ENCODE results near the gene HIVEP3.

Gene HIVEP3

GRCh38 chr1:41872074-41872473, 46.6 kb downstream of the HIVEP3 start:
- no peaks in the 10 kb centered on the region for H3K36me3 ChIP-seq (ENCODE audit: control insufficient read depth, insufficient read depth, low read length)
- H3K4me1 ChIP-seq (ENCODE audit: control insufficient read depth, insufficient read depth, low read length), result peaks cover 57% of the 10 kb centered on the region
- H3K27me3 ChIP-seq (ENCODE audit: control insufficient read depth, insufficient read depth, low read length), result no peaks in the 10 kb centered on the region
- no peak overlapping the region for H3K9ac ChIP-seq (ENCODE audit: low read depth, low read length)
- H3K27ac ChIP-seq (ENCODE audit: low read depth, low read length), result no peak overlapping the region
- H3K4me3 ChIP-seq (ENCODE audit: low read depth, low read length), result no peak overlapping the region
- H3K9me3 ChIP-seq (ENCODE audit: control insufficient read depth, insufficient read depth, low read length), result no peaks in the 10 kb centered on the region

DNA sequence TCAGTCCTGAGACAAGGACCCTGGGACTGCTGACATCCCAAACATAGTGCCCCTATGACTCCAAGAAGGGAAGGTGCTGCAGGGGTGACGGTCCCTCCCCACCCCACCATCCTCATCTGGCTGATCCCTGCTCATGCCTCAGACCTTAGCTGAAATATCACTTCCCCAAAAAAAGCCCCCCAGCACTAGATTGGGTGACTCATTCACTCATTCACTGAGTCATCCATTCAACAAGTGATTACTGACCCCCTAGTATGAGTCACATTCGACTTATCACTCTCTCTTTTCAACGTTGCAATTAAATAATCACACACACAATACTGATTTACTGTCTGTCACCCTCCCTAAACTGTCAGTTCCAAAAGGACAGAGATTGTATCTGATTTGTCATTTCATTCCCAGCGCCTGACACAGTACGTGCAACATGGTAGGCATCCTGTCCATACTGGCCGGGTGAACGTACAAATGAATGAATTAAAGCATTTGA, 48.6 kb downstream of the HIVEP3 start:
- Histone ChIP-seq H3K27ac (ENCODE audit: low read depth, low read length) (peak overlapping the region; percentile 72), H3K36me3 (ENCODE audit: control insufficient read depth, insufficient read depth, low read length) (no peaks in the 10 kb centered on the region), H3K9ac (ENCODE audit: low read depth, low read length) (no peak overlapping the region), H3K4me1 (ENCODE audit: control insufficient read depth, insufficient read depth, low read length) (peaks cover 48% of the 10 kb centered on the region), H3K9me3 (ENCODE audit: control insufficient read depth, insufficient read depth, low read length) (no peaks in the 10 kb centered on the region), H3K27me3 (ENCODE audit: control insufficient read depth, insufficient read depth, low read length) (no peaks in the 10 kb centered on the region), H3K4me3 (ENCODE audit: low read depth, low read length) (no peak overlapping the region)

DNA sequence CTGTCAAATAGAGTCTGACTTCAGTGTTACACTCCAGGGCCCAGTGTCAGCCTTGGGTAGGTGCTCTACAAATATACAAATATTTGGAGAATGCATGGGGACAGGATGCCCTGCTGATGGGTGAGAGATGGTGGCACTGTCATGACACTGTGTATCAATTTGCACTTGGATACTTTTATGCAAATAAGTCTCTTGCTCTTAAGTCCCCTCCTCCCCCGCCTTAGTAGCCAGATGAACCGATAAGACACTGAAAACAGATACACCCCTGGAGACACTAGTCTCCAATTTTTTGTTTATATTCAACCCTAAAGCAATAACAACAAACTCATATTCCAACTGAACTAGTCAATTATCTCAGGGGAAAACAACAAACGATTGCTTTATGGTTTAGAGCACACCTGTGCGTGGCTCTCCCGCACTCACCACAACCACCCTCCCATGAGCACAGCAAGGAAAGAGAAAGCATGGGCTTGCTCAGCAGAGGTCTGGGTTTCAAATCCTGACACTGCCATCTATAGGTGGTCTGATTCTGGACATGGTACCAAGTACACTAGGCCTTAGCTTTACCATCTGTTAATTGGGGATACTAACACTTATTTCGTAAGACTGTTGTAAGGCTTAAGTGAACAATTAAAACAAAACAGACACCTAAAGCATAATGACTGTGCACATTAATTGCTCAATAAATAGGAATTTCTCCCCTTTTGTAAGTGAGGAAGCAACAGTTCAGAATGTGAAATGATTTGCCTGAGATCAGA, 50.3 kb downstream of the HIVEP3 start:
- Histone ChIP-seq H3K36me3 (ENCODE audit: control insufficient read depth, insufficient read depth, low read length) (no peaks in the 10 kb centered on the region), H3K4me1 (ENCODE audit: control insufficient read depth, insufficient read depth, low read length) (peaks cover 31% of the 10 kb centered on the region), H3K9me3 (ENCODE audit: control insufficient read depth, insufficient read depth, low read length) (no peaks in the 10 kb centered on the region), H3K27ac (ENCODE audit: low read depth, low read length) (no peak overlapping the region), H3K27me3 (ENCODE audit: control insufficient read depth, insufficient read depth, low read length) (no peaks in the 10 kb centered on the region), H3K9ac (ENCODE audit: low read depth, low read length) (no peak overlapping the region), H3K4me3 (ENCODE audit: low read depth, low read length) (no peak overlapping the region)

DNA sequence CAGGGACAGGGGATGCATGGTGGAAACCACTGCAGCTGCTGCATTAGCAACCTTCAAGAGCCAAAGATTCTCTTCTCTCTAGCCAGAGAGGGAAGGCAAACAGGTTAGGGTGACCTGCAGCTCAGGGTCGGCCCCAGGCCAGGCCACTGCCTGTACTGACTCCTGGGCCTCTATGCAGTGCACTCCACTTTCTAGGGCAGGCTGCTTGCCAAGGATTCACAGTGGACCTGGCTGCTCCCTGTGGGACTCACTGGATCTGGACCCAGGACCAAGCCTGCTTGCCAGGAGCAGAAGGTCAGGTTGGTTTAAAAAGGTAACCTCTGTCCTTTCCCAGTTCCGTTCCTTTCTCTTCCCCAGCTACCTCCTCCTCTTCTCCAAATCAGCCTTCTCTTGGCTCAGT, 52.4 kb downstream of the HIVEP3 start:
- no peak overlapping the region for H3K27ac ChIP-seq (ENCODE audit: low read depth, low read length)
- H3K9ac ChIP-seq (ENCODE audit: low read depth, low read length), result no peak overlapping the region
- no peaks in the 10 kb centered on the region for H3K27me3 ChIP-seq (ENCODE audit: control insufficient read depth, insufficient read depth, low read length)
- no peak overlapping the region for H3K4me3 ChIP-seq (ENCODE audit: low read depth, low read length)
- no peaks in the 10 kb centered on the region for H3K36me3 ChIP-seq (ENCODE audit: control insufficient read depth, insufficient read depth, low read length)
- H3K4me1 ChIP-seq (ENCODE audit: control insufficient read depth, insufficient read depth, low read length), result peaks cover 46% of the 10 kb centered on the region
- H3K9me3 ChIP-seq (ENCODE audit: control insufficient read depth, insufficient read depth, low read length), result no peaks in the 10 kb centered on the region

DNA sequence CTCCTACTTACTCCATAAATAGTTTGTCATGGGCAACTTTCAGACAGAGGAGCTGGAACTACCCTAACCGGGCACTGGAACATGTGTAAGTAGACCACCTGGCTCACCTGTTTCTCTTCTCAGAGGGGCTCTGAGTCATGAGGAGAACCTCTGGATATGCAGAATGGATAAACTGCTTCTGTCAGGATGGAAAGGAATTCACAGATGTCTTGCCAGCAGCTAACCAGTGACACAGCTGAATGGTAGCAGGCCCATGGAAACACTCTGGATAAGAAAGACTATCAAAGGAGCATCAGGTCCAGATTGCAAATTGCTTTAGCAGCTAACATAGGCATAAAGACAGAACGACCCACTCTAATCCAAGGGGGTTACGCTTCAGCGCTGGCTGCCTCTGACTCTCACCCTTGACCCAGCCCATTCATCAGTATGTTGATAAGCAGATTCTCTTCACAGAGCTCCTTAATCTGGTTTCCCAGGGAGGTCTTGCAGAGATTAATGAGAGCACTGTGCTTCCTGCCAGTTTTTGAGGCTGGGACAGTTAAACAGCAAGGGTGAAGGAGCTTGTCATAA, 54.2 kb downstream of the HIVEP3 start:
- Histone ChIP-seq H3K4me3 (ENCODE audit: low read depth, low read length) (no peak overlapping the region), H3K27ac (ENCODE audit: low read depth, low read length) (no peak overlapping the region), H3K4me1 (ENCODE audit: control insufficient read depth, insufficient read depth, low read length) (peaks cover 32% of the 10 kb centered on the region), H3K36me3 (ENCODE audit: control insufficient read depth, insufficient read depth, low read length) (no peaks in the 10 kb centered on the region), H3K9ac (ENCODE audit: low read depth, low read length) (no peak overlapping the region), H3K9me3 (ENCODE audit: control insufficient read depth, insufficient read depth, low read length) (no peaks in the 10 kb centered on the region), H3K27me3 (ENCODE audit: control insufficient read depth, insufficient read depth, low read length) (no peaks in the 10 kb centered on the region)

DNA sequence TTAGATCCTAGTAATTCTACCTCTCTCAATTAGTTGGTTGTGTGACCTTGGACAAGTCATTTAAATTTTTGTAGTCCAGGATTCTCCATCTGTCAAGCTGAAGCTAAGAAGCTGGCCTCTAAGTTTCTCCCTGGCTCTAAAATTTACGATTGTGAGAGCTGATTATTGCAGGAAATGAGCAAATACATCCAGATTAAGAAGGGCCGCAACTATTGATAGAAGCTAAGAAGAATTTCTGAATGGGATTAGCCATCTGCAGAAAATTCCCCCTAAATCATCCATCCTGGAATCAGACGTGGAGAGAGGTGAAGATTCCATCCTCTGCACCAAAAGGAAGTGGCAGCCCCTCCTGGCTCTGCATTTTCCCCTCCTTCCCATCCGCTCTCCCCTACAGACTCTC, 55.0 kb downstream of the HIVEP3 start:
- Histone ChIP-seq H3K27ac (ENCODE audit: low read depth, low read length) (no peak overlapping the region), H3K4me3 (ENCODE audit: low read depth, low read length) (no peak overlapping the region), H3K9me3 (ENCODE audit: control insufficient read depth, insufficient read depth, low read length) (no peaks in the 10 kb centered on the region), H3K36me3 (ENCODE audit: control insufficient read depth, insufficient read depth, low read length) (no peaks in the 10 kb centered on the region), H3K4me1 (ENCODE audit: control insufficient read depth, insufficient read depth, low read length) (peaks cover 24% of the 10 kb centered on the region), H3K27me3 (ENCODE audit: control insufficient read depth, insufficient read depth, low read length) (no peaks in the 10 kb centered on the region), H3K9ac (ENCODE audit: low read depth, low read length) (no peak overlapping the region)

GRCh38 chr1:41862384-41863221, 56.1 kb downstream of the HIVEP3 start:
- Histone ChIP-seq H3K4me1 (ENCODE audit: control insufficient read depth, insufficient read depth, low read length) (peaks cover 18% of the 10 kb centered on the region), H3K27me3 (ENCODE audit: control insufficient read depth, insufficient read depth, low read length) (no peaks in the 10 kb centered on the region), H3K36me3 (ENCODE audit: control insufficient read depth, insufficient read depth, low read length) (no peaks in the 10 kb centered on the region), H3K27ac (ENCODE audit: low read depth, low read length) (peak overlapping the region; percentile 62), H3K9ac (ENCODE audit: low read depth, low read length) (no peak overlapping the region), H3K4me3 (ENCODE audit: low read depth, low read length) (no peak overlapping the region), H3K9me3 (ENCODE audit: control insufficient read depth, insufficient read depth, low read length) (no peaks in the 10 kb centered on the region)

- no peaks in the 10 kb centered on the region for H3K9me3 ChIP-seq (ENCODE audit: control insufficient read depth, insufficient read depth, low read length)
- peaks cover 18% of the 10 kb centered on the region for H3K4me1 ChIP-seq (ENCODE audit: control insufficient read depth, insufficient read depth, low read length)
- H3K27me3 ChIP-seq (ENCODE audit: control insufficient read depth, insufficient read depth, low read length), result no peaks in the 10 kb centered on the region
- H3K27ac ChIP-seq (ENCODE audit: low read depth, low read length), result peak overlapping the region; percentile 62
- H3K9ac ChIP-seq (ENCODE audit: low read depth, low read length), result no peak overlapping the region
- no peak overlapping the region for H3K4me3 ChIP-seq (ENCODE audit: low read depth, low read length)
- no peaks in the 10 kb centered on the region for H3K36me3 ChIP-seq (ENCODE audit: control insufficient read depth, insufficient read depth, low read length)
These were observed 57.0 kb downstream of the HIVEP3 start for GRCh38 chr1:41861535-41862383.

DNA sequence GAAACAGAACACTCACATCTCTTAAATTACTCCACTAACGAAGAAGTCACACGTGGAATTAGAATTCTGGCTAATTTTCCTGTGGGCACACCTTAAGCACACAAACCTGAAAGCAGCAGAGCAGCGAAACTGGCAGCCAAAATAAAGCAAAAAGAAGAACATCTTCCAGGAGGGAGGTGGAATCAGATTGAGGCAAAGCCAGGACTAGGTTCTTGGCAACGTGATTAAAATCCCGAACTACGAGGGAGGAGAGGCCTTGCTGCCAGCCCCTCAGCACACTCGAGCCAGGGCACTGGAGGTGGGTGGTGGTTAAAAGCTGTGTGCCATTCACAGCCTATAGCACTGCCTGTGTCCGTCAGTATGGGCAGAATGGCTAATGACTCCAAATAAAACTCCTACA, 58.0 kb downstream of the HIVEP3 start:
- Histone ChIP-seq H3K4me1 (ENCODE audit: control insufficient read depth, insufficient read depth, low read length) (peaks cover 18% of the 10 kb centered on the region), H3K36me3 (ENCODE audit: control insufficient read depth, insufficient read depth, low read length) (no peaks in the 10 kb centered on the region), H3K4me3 (ENCODE audit: low read depth, low read length) (no peak overlapping the region), H3K27ac (ENCODE audit: low read depth, low read length) (no peak overlapping the region), H3K27me3 (ENCODE audit: control insufficient read depth, insufficient read depth, low read length) (no peaks in the 10 kb centered on the region), H3K9me3 (ENCODE audit: control insufficient read depth, insufficient read depth, low read length) (no peaks in the 10 kb centered on the region), H3K9ac (ENCODE audit: low read depth, low read length) (no peak overlapping the region)

GRCh38 chr1:41860214-41860613, 58.5 kb downstream of the HIVEP3 start:
- Histone ChIP-seq H3K27me3 (ENCODE audit: control insufficient read depth, insufficient read depth, low read length) (no peaks in the 10 kb centered on the region), H3K4me1 (ENCODE audit: control insufficient read depth, insufficient read depth, low read length) (peaks cover 18% of the 10 kb centered on the region), H3K9ac (ENCODE audit: low read depth, low read length) (no peak overlapping the region), H3K9me3 (ENCODE audit: control insufficient read depth, insufficient read depth, low read length) (no peaks in the 10 kb centered on the region), H3K36me3 (ENCODE audit: control insufficient read depth, insufficient read depth, low read length) (no peaks in the 10 kb centered on the region), H3K27ac (ENCODE audit: low read depth, low read length) (no peak overlapping the region), H3K4me3 (ENCODE audit: low read depth, low read length) (no peak overlapping the region)
